Glomerular visceral epithelial cell (primary cell): ENCODE data around the gene CAPN8.
"Not testable (repeated sequence)": the region's sequence is repeated elsewhere in the genome, so short reads cannot be mapped to it uniquely, and the experiment has no call there.

Experiments used
- DNase-seq: peaks from one replicate; pipeline ENCODE4 v3.0.0-alpha.2; 2016; ENCODE audit errors: extremely low spot score

Gene CAPN8

GRCh38 chr1:223525957-223526356, 139.5 kb downstream of the CAPN8 start:
- no peak for DNase-seq

GRCh38 chr1:223525546-223525945, 140.0 kb downstream of the CAPN8 start:
- no peak for DNase-seq

- no peak for DNase-seq
These were observed 140.5 kb downstream of the CAPN8 start for GRCh38 chr1:223524930-223525451.

GRCh38 chr1:223521150-223521549, 144.4 kb downstream of the CAPN8 start:
- DNase-seq, result no peak

GRCh38 chr1:223520200-223520599, 145.3 kb downstream of the CAPN8 start:
- no peak for DNase-seq

GRCh38 chr1:223519116-223519515, 146.4 kb downstream of the CAPN8 start:
- DNase-seq, result no peak

GRCh38 chr1:223518553-223518952, 146.9 kb downstream of the CAPN8 start:
- not testable (repeated sequence) for DNase-seq

- DNase-seq, result no peak
These were observed 149.6 kb downstream of the CAPN8 start for GRCh38 chr1:223515926-223516325.

GRCh38 chr1:223515421-223515820, 150.1 kb downstream of the CAPN8 start:
- DNase-seq, result no peak

GRCh38 chr1:223514644-223515043, 150.9 kb downstream of the CAPN8 start:
- no peak for DNase-seq

GRCh38 chr1:223513309-223513708, 152.2 kb downstream of the CAPN8 start:
- no peak for DNase-seq

GRCh38 chr1:223512057-223512456, 153.4 kb downstream of the CAPN8 start:
- no peak for DNase-seq

GRCh38 chr1:223508796-223509195, 156.7 kb downstream of the CAPN8 start:
- DNase-seq, result no peak

GRCh38 chr1:223504741-223505140, 160.8 kb downstream of the CAPN8 start:
- DNase-seq, result peak; percentile 89

GRCh38 chr1:223503348-223503747, 162.2 kb downstream of the CAPN8 start:
- DNase-seq, result no peak

- peak; percentile 96 for DNase-seq
These were observed 164.7 kb downstream of the CAPN8 start for GRCh38 chr1:223500560-223501425.

- DNase-seq, result no peak
These were observed 168.6 kb downstream of the CAPN8 start for GRCh38 chr1:223496883-223497282.

GRCh38 chr1:223494926-223495645, 170.4 kb downstream of the CAPN8 start:
- no peak for DNase-seq

GRCh38 chr1:223492044-223492443, 173.5 kb downstream of the CAPN8 start:
- DNase-seq, result no peak
